Measurements from ENCODE around the gene PAQR4. TPM values are rescaled to one million over a fixed set of nuclear protein-coding genes. Genes with fewer than 3 reads are reported as not detected.

PAQR4 gene
- polyA plus RNA-seq, 1 of the 3 experiments (the other 2 are of a cell fraction) = 8.8 TPM

- Histone ChIP-seq H3K4me1 (ENCODE audit: control insufficient read depth in 1 of 2, insufficient read depth in 2 of 2, low read depth in 1 of 2, low read length in 1 of 2) (peaks cover 4 to 17% of the 10 kb centered on the region in 2 experiments; a peak in 2 of 4 replicates), H3K9ac (no peak overlapping the region), H3K4me2 (no peak overlapping the region), H3K4me3 (ENCODE audit: low read depth in 2 of 2, low read length in 1 of 2) (no peak overlapping the region), H3K9me2 (no peaks in the 10 kb centered on the region), H3F3A (replicated peaks; ENCODE audit: insufficient read depth) (peaks cover 10% of the 10 kb centered on the region), H3K9me3 (no peaks in the 10 kb centered on the region), H3K36me3 (replicated peaks in 1 of 2; ENCODE audit: control insufficient read depth in 1 of 2, insufficient read depth in 2 of 2, low read length in 1 of 2) (no peaks in the 10 kb centered on the region), H3K27me3 (ENCODE audit: insufficient read depth) (no peaks in the 10 kb centered on the region), H4K20me1 (ENCODE audit: insufficient read depth) (no peaks in the 10 kb centered on the region), H2AFZ (ENCODE audit: low read depth) (no peak overlapping the region), H3K27ac (ENCODE audit: low read depth in 2 of 2, low read length in 1 of 2) (no peak overlapping the region), H3K79me2 (ENCODE audit: insufficient read depth) (peaks cover 3% of the 10 kb centered on the region; the same call in 1 of the 2 replicates)
- TF ChIP-seq CTCF (IDR thresholded peaks at IDR 0.05) = no peak
- DNase-seq = no peak
- ChIA-PET POLR2A (no interaction called here), CTCF (interaction anchor here (0.8 to 2.1 kb wide), 6 partner anchors 14 to 46 kb away, joined by 3 to 9 read pairs (median 4); no protein-coding TSS in a partner anchor)
- 50% methylated on average over 2 of the region's 9 CpGs for WGBS (ENCODE audit: low lambda C conversion rate)
Observed at GRCh38 chr16:2985462-2985861, 16.3 kb downstream of the PAQR4 start.

GRCh38 chr16:2985893-2986355, 16.8 kb downstream of the PAQR4 start:
- Histone ChIP-seq H3K4me1 (ENCODE audit: control insufficient read depth in 1 of 2, insufficient read depth in 2 of 2, low read depth in 1 of 2, low read length in 1 of 2) (peaks cover 2 to 14% of the 10 kb centered on the region in 2 experiments; a peak in 2 of 4 replicates), H3K79me2 (ENCODE audit: insufficient read depth) (no peaks in the 10 kb centered on the region), H3K9ac (no peak overlapping the region), H3K27ac (ENCODE audit: low read depth in 2 of 2, low read length in 1 of 2) (no peak overlapping the region), H3K4me2 (no peak overlapping the region), H3K27me3 (ENCODE audit: insufficient read depth) (no peaks in the 10 kb centered on the region), H3K9me3 (no peaks in the 10 kb centered on the region), H3K4me3 (ENCODE audit: low read depth in 2 of 2, low read length in 1 of 2) (no peak overlapping the region), H3F3A (replicated peaks; ENCODE audit: insufficient read depth) (peaks cover 10% of the 10 kb centered on the region), H3K36me3 (replicated peaks in 1 of 2; ENCODE audit: control insufficient read depth in 1 of 2, insufficient read depth in 2 of 2, low read length in 1 of 2) (no peaks in the 10 kb centered on the region), H3K9me2 (no peaks in the 10 kb centered on the region), H2AFZ (ENCODE audit: low read depth) (no peak overlapping the region), H4K20me1 (ENCODE audit: insufficient read depth) (no peaks in the 10 kb centered on the region)
- ChIA-PET CTCF (interaction anchor here (0.7 to 2.1 kb wide), 9 partner anchors 9 to 67 kb away, joined by 3 to 9 read pairs (median 3); no protein-coding TSS in a partner anchor), POLR2A (no interaction called here)
- WGBS (ENCODE audit: low lambda C conversion rate) = 89% methylated on average over 8 of the region's 15 CpGs
- DNase-seq = no peak
- TF ChIP-seq RAD21 (IDR thresholded peaks at IDR 0.05; ENCODE audit: low read length) (no peak), NRF1 (IDR thresholded peaks at IDR 0.05; ENCODE audit: low read depth, low read length) (no peak), FOSL2 (IDR thresholded peaks at IDR 0.05; ENCODE audit: borderline replicate concordance, low read depth) (no peak), RFX5 (IDR thresholded peaks at IDR 0.05; ENCODE audit: low read length) (no peak), YY1 (IDR thresholded peaks at IDR 0.05; ENCODE audit: low read depth) (no peak), USF2 (IDR thresholded peaks at IDR 0.05; ENCODE audit: borderline replicate concordance, low read depth, low read length) (no peak)

- Histone ChIP-seq H3K4me3 (ENCODE audit: low read depth in 2 of 2, low read length in 1 of 2) (no peak overlapping the region), H3K36me3 (replicated peaks in 1 of 2; ENCODE audit: control insufficient read depth in 1 of 2, insufficient read depth in 2 of 2, low read length in 1 of 2) (no peaks in the 10 kb centered on the region), H3K27me3 (ENCODE audit: insufficient read depth) (no peaks in the 10 kb centered on the region), H3K79me2 (ENCODE audit: insufficient read depth) (no peaks in the 10 kb centered on the region), H4K20me1 (ENCODE audit: insufficient read depth) (no peaks in the 10 kb centered on the region), H3K9ac (no peak overlapping the region), H2AFZ (ENCODE audit: low read depth) (no peak overlapping the region), H3K9me2 (no peaks in the 10 kb centered on the region), H3K9me3 (no peaks in the 10 kb centered on the region), H3K4me1 (ENCODE audit: control insufficient read depth in 1 of 2, insufficient read depth in 2 of 2, low read depth in 1 of 2, low read length in 1 of 2) (peaks cover 0 to 14% of the 10 kb centered on the region in 2 experiments; a peak in 1 of 4 replicates), H3K27ac (ENCODE audit: low read depth in 2 of 2, low read length in 1 of 2) (no peak overlapping the region), H3K4me2 (no peak overlapping the region), H3F3A (replicated peaks; ENCODE audit: insufficient read depth) (peaks cover 10% of the 10 kb centered on the region)
- TF ChIP-seq MEF2A (IDR thresholded peaks at IDR 0.05; ENCODE audit: borderline replicate concordance, low read depth) = no peak
- TF ChIP-seq MXI1 (IDR thresholded peaks at IDR 0.05; ENCODE audit: low read depth, low read length) = no peak
- no peak for TF ChIP-seq SMC3 (IDR thresholded peaks at IDR 0.05; ENCODE audit: low read depth, low read length)
- no peak for TF ChIP-seq JUND (IDR thresholded peaks at IDR 0.05)
- TF ChIP-seq CTCF (IDR thresholded peaks at IDR 0.05) = no peak
- no peak for TF ChIP-seq TAF1 (IDR thresholded peaks at IDR 0.05; ENCODE audit: borderline replicate concordance, low read depth, low read length)
- TF ChIP-seq RAD21 (IDR thresholded peaks at IDR 0.05; ENCODE audit: low read length) = no peak
- no peak for TF ChIP-seq RFX5 (IDR thresholded peaks at IDR 0.05; ENCODE audit: low read length)
- no peak for TF ChIP-seq GATA2 (CRISPR knock-in tag; IDR thresholded peaks at IDR 0.05)
- no peak for TF ChIP-seq MAX (IDR thresholded peaks at IDR 0.05; ENCODE audit: low read depth)
- no peak for TF ChIP-seq GABPA (IDR thresholded peaks at IDR 0.05; ENCODE audit: low read depth)
- TF ChIP-seq FOXJ3 (CRISPR knock-in tag; IDR thresholded peaks at IDR 0.05) = no peak
- TF ChIP-seq ELF1 (IDR thresholded peaks at IDR 0.05) = no peak
- 72% methylated on average over 6 of the region's 17 CpGs for WGBS (ENCODE audit: low lambda C conversion rate)
- CTCF ChIA-PET = interaction anchor here (0.7 to 1.5 kb wide), 4 partner anchors 8 to 67 kb away, joined by 3 to 4 read pairs (median 3); no protein-coding TSS in a partner anchor
- POLR2A ChIA-PET = no interaction called here
- DNase-seq = no peak
Observed at GRCh38 chr16:2986623-2987188, 17.6 kb downstream of the PAQR4 start.

Measured in SK-N-SH (cell line).